ENCODE data around the gene RCAN1. TPM values are rescaled to one million over a fixed set of nuclear protein-coding genes. Genes with fewer than 3 reads are reported as not detected.
A peak's percentile ranks its signal among the peaks of the same experiment; 100 is the strongest.

The RCAN1 gene
- total and polyA plus RNA-seq, 9 of the 15 experiments (the other 6 are each of a cell fraction or from before 2014, with no cell fraction given) = 4.4 to 16.5 (median 12.3) TPM

GRCh38 chr21:34612557-34612956, 2.4 kb downstream of the RCAN1 start:
- Histone ChIP-seq H3K9me1 (ENCODE audit: control insufficient read depth, insufficient read depth, low read length) (no peaks in the 10 kb centered on the region), H3K9me3 (replicated peaks; ENCODE audit: control insufficient read depth, insufficient read depth, low read depth, low read length) (no peaks in the 10 kb centered on the region), H2AFZ (ENCODE audit: low read depth, low read length) (no peak overlapping the region), H3K79me2 (ENCODE audit: control insufficient read depth, insufficient read depth, low read length) (no peaks in the 10 kb centered on the region; the same call in 2 of the 3 replicates), H3K27ac (ENCODE audit: extremely low read depth, low read depth, low read length) (no peak overlapping the region), H3K4me3 (no peak overlapping the region), H3K9ac (ENCODE audit: insufficient read depth in 1 of 2, low read depth in 2 of 2, low read length in 2 of 2) (no peak overlapping the region; a peak in 1 of 4 replicates), H4K20me1 (replicated peaks; ENCODE audit: control insufficient read depth, insufficient read depth, low read length) (no peaks in the 10 kb centered on the region; the same call in 1 of the 2 replicates), H3K36me3 (ENCODE audit: control insufficient read depth, insufficient read depth, low read length) (no peaks in the 10 kb centered on the region), H3K4me1 (replicated peaks in 1 of 2; ENCODE audit: control insufficient read depth in 2 of 2, insufficient read depth in 2 of 2, low read length in 2 of 2) (peaks cover 13 to 23% of the 10 kb centered on the region in 2 experiments), H3K4me2 (ENCODE audit: insufficient read depth, low read length) (no peak overlapping the region), H3K27me3 (ENCODE audit: control insufficient read depth in 2 of 2, insufficient read depth in 2 of 2, low read length in 2 of 2) (peaks cover 0 to under 1% of the 10 kb centered on the region in 2 experiments; a peak in 2 of 5 replicates)
- POLR2A ChIA-PET = interaction anchor here (0.6 to 1.1 kb wide), 5 partner anchors 9 to 517 kb away, joined by 3 to 6 read pairs (median 4); no protein-coding TSS in a partner anchor
- WGBS (ENCODE audit: insufficient coverage, low coverage, missing lambda C conversion rate) = 47% methylated on average over 2 of the region's 2 CpGs
- peak; percentile 54 for FAIRE-seq
- CTCF ChIA-PET (ENCODE audit: low intra/inter-chr PET ratio) = no interaction called here
- peak in 3 of 4 experiments; percentile 35 to 49 (median 41) for DNase-seq (ENCODE audit: extremely low read depth in 1 of 4, low spot score in 3 of 4)
- BruUV-seq (replicated peaks) = no TSS peak
- 0 out of 3 replicates have a peak, but pooled peaks have one; percentile 12 for ATAC-seq
- intact Hi-C loops (cut with micrococcal nuclease) = no loop called here
- in situ Hi-C loops (cut with MboI) = no loop called here
- TF ChIP-seq IRF1 (CRISPR knock-in tag; IDR thresholded peaks at IDR 0.05; ENCODE audit: borderline replicate concordance) (no peak), SLC30A9 (CRISPR knock-in tag; IDR thresholded peaks at IDR 0.05) (no peak), ZNF324 (CRISPR knock-in tag; IDR thresholded peaks at IDR 0.05) (no peak), CREB1 (IDR thresholded peaks at IDR 0.05) (no peak), CREB1 (CRISPR knock-in tag; IDR thresholded peaks at IDR 0.05) (no peak), L3MBTL2 (IDR thresholded peaks at IDR 0.05) (peak; percentile 47; the same call in 1 of the 2 replicates), ELF1 (tag; IDR thresholded peaks at IDR 0.05) (no peak), RAD21 (CRISPR knock-in tag; conservative IDR thresholded peaks at IDR 0.05 in 1 of 2, IDR thresholded peaks at IDR 0.05 in 1 of 2) (no peak), ZNF384 (IDR thresholded peaks at IDR 0.05; ENCODE audit: low read depth, low read length) (no peak), TOE1 (IDR thresholded peaks at IDR 0.05; ENCODE audit: borderline replicate concordance) (peak; percentile 74; the same call in 1 of the 2 replicates), TOE1 (CRISPR knock-in tag; IDR thresholded peaks at IDR 0.05; ENCODE audit: borderline replicate concordance, low read depth) (no peak), ETV5 (CRISPR knock-in tag; IDR thresholded peaks at IDR 0.05; ENCODE audit: low read depth) (no peak), BHLHE40 (IDR thresholded peaks at IDR 0.05; ENCODE audit: low read length) (peak; percentile 59; the same call in 1 of the 2 replicates), RBM14 (IDR thresholded peaks at IDR 0.05; ENCODE audit: borderline replicate concordance, insufficient read depth, low read depth, low read length) (no peak), MAFF (IDR thresholded peaks at IDR 0.05; ENCODE audit: low read length) (no peak), USF1 (CRISPR knock-in tag; IDR thresholded peaks at IDR 0.05) (peak; percentile 94)
